Measurements from ENCODE around the gene IFFO2.

IFFO2 gene

GRCh38 chr1:18940303-18941020 is 16.0 kb downstream of the IFFO2 start:
- no peaks in the 10 kb centered on the region for H3K27me3 ChIP-seq (ENCODE audit: insufficient read depth, insufficient read length)
- H3K4me3 ChIP-seq (ENCODE audit: insufficient read length, low read depth): no peak overlapping the region
- H3K36me3 ChIP-seq (ENCODE audit: insufficient read depth, insufficient read length, low read length): peaks cover 10% of the 10 kb centered on the region
- TF ChIP-seq YY1 (IDR thresholded peaks at IDR 0.05; ENCODE audit: insufficient read depth, insufficient read length): no peak
- no peak for TF ChIP-seq SUZ12 (IDR thresholded peaks at IDR 0.05; ENCODE audit: extremely low read depth, insufficient read depth, insufficient read length)
- no peak for TF ChIP-seq ZNF274 (IDR thresholded peaks at IDR 0.05; ENCODE audit: low read depth, low read length)
- no peak for DNase-seq (ENCODE audit: low read depth, low spot score)
- H3K9me3 ChIP-seq (ENCODE audit: insufficient read depth, low read length): no peaks in the 10 kb centered on the region
- H3K4me1 ChIP-seq (ENCODE audit: insufficient read depth, insufficient read length): peaks cover 50% of the 10 kb centered on the region
- no peak overlapping the region for H3K9ac ChIP-seq (ENCODE audit: insufficient read length, low read depth)

- Histone ChIP-seq H3K9me3 (ENCODE audit: insufficient read depth, low read length) (no peaks in the 10 kb centered on the region), H3K4me1 (ENCODE audit: insufficient read depth, insufficient read length) (peaks cover 43% of the 10 kb centered on the region), H3K9ac (ENCODE audit: insufficient read length, low read depth) (peak overlapping the region; percentile 32), H3K27me3 (ENCODE audit: insufficient read depth, insufficient read length) (no peaks in the 10 kb centered on the region), H3K36me3 (ENCODE audit: insufficient read depth, insufficient read length, low read length) (peaks cover 10% of the 10 kb centered on the region), H3K4me3 (ENCODE audit: insufficient read length, low read depth) (no peak overlapping the region)
- TF ChIP-seq YY1 (IDR thresholded peaks at IDR 0.05; ENCODE audit: insufficient read depth, insufficient read length) (no peak), ZNF274 (IDR thresholded peaks at IDR 0.05; ENCODE audit: low read depth, low read length) (no peak), SUZ12 (IDR thresholded peaks at IDR 0.05; ENCODE audit: extremely low read depth, insufficient read depth, insufficient read length) (no peak)
- no peak for DNase-seq (ENCODE audit: low read depth, low spot score)
These were observed 16.8 kb downstream of the IFFO2 start for GRCh38 chr1:18939398-18940302.

GRCh38 chr1:18938707-18939070 is 17.8 kb downstream of the IFFO2 start:
- Histone ChIP-seq H3K36me3 (ENCODE audit: insufficient read depth, insufficient read length, low read length) (peaks cover 5% of the 10 kb centered on the region), H3K4me3 (ENCODE audit: insufficient read length, low read depth) (no peak overlapping the region), H3K9me3 (ENCODE audit: insufficient read depth, low read length) (no peaks in the 10 kb centered on the region), H3K9ac (ENCODE audit: insufficient read length, low read depth) (peak overlapping the region; percentile 32), H3K4me1 (ENCODE audit: insufficient read depth, insufficient read length) (peaks cover 41% of the 10 kb centered on the region), H3K27me3 (ENCODE audit: insufficient read depth, insufficient read length) (no peaks in the 10 kb centered on the region)
- TF ChIP-seq SUZ12 (IDR thresholded peaks at IDR 0.05; ENCODE audit: extremely low read depth, insufficient read depth, insufficient read length): no peak
- TF ChIP-seq YY1 (IDR thresholded peaks at IDR 0.05; ENCODE audit: insufficient read depth, insufficient read length): no peak
- no peak for TF ChIP-seq ZNF274 (IDR thresholded peaks at IDR 0.05; ENCODE audit: low read depth, low read length)
- no peak for DNase-seq (ENCODE audit: low read depth, low spot score)

- H3K9ac ChIP-seq (ENCODE audit: insufficient read length, low read depth): no peak overlapping the region
- no peaks in the 10 kb centered on the region for H3K36me3 ChIP-seq (ENCODE audit: insufficient read depth, insufficient read length, low read length)
- no peaks in the 10 kb centered on the region for H3K27me3 ChIP-seq (ENCODE audit: insufficient read depth, insufficient read length)
- TF ChIP-seq ZNF274 (IDR thresholded peaks at IDR 0.05; ENCODE audit: low read depth, low read length) (no peak), SUZ12 (IDR thresholded peaks at IDR 0.05; ENCODE audit: extremely low read depth, insufficient read depth, insufficient read length) (no peak), YY1 (IDR thresholded peaks at IDR 0.05; ENCODE audit: insufficient read depth, insufficient read length) (no peak)
- H3K4me3 ChIP-seq (ENCODE audit: insufficient read length, low read depth): no peak overlapping the region
- H3K4me1 ChIP-seq (ENCODE audit: insufficient read depth, insufficient read length): peaks cover 38% of the 10 kb centered on the region
- H3K9me3 ChIP-seq (ENCODE audit: insufficient read depth, low read length): no peaks in the 10 kb centered on the region
- DNase-seq (ENCODE audit: low read depth, low spot score): no peak
These were observed 18.3 kb downstream of the IFFO2 start for GRCh38 chr1:18938008-18938706.

GRCh38 chr1:18937539-18937938 is 18.9 kb downstream of the IFFO2 start:
- no peaks in the 10 kb centered on the region for H3K9me3 ChIP-seq (ENCODE audit: insufficient read depth, low read length)
- H3K36me3 ChIP-seq (ENCODE audit: insufficient read depth, insufficient read length, low read length): no peaks in the 10 kb centered on the region
- DNase-seq (ENCODE audit: low read depth, low spot score): no peak
- H3K4me1 ChIP-seq (ENCODE audit: insufficient read depth, insufficient read length): peaks cover 42% of the 10 kb centered on the region
- H3K9ac ChIP-seq (ENCODE audit: insufficient read length, low read depth): peak overlapping the region; percentile 8
- H3K4me3 ChIP-seq (ENCODE audit: insufficient read length, low read depth): no peak overlapping the region
- H3K27me3 ChIP-seq (ENCODE audit: insufficient read depth, insufficient read length): no peaks in the 10 kb centered on the region
- TF ChIP-seq SUZ12 (IDR thresholded peaks at IDR 0.05; ENCODE audit: extremely low read depth, insufficient read depth, insufficient read length) (no peak), ZNF274 (IDR thresholded peaks at IDR 0.05; ENCODE audit: low read depth, low read length) (no peak), YY1 (IDR thresholded peaks at IDR 0.05; ENCODE audit: insufficient read depth, insufficient read length) (no peak)

GRCh38 chr1:18936814-18937481 is 19.5 kb downstream of the IFFO2 start:
- H3K4me1 ChIP-seq (ENCODE audit: insufficient read depth, insufficient read length): peaks cover 44% of the 10 kb centered on the region
- H3K9ac ChIP-seq (ENCODE audit: insufficient read length, low read depth): no peak overlapping the region
- TF ChIP-seq ZNF274 (IDR thresholded peaks at IDR 0.05; ENCODE audit: low read depth, low read length) (no peak), SUZ12 (IDR thresholded peaks at IDR 0.05; ENCODE audit: extremely low read depth, insufficient read depth, insufficient read length) (no peak), YY1 (IDR thresholded peaks at IDR 0.05; ENCODE audit: insufficient read depth, insufficient read length) (no peak)
- H3K27me3 ChIP-seq (ENCODE audit: insufficient read depth, insufficient read length): no peaks in the 10 kb centered on the region
- no peak for DNase-seq (ENCODE audit: low read depth, low spot score)
- no peaks in the 10 kb centered on the region for H3K9me3 ChIP-seq (ENCODE audit: insufficient read depth, low read length)
- no peak overlapping the region for H3K4me3 ChIP-seq (ENCODE audit: insufficient read length, low read depth)
- H3K36me3 ChIP-seq (ENCODE audit: insufficient read depth, insufficient read length, low read length): no peaks in the 10 kb centered on the region
